Measurements from ENCODE around the gene COMMD3.

COMMD3 gene

GRCh38 chr10:22344249-22344648, 28.1 kb downstream of the COMMD3 start:
- no peak for TF ChIP-seq CTCF (conservative IDR thresholded peaks at IDR 0.05; ENCODE audit: low read depth, low read length)
- no peak for DNase-seq (ENCODE audit: low read depth)
- no peak overlapping the region for H3K4me3 ChIP-seq (ENCODE audit: low read length)

GRCh38 chr10:22344781-22345300, 28.7 kb downstream of the COMMD3 start:
- DNase-seq (ENCODE audit: low read depth) = no peak
- H3K4me3 ChIP-seq (ENCODE audit: low read length) = no peak overlapping the region
- no peak for TF ChIP-seq CTCF (conservative IDR thresholded peaks at IDR 0.05; ENCODE audit: low read depth, low read length)

- no peak for TF ChIP-seq CTCF (conservative IDR thresholded peaks at IDR 0.05; ENCODE audit: low read depth, low read length)
- H3K4me3 ChIP-seq (ENCODE audit: low read length) = no peak within 1 kb of the TSS
- no peak for DNase-seq (ENCODE audit: low read depth)
These were observed 29.3 kb downstream of the COMMD3 start, which contains the start of gene SPAG6 for GRCh38 chr10:22345301-22346095. TSS of gene SPAG6 (plus strand) at chr10:22345496. CDS start at chr10:22345612, 116 bp downstream.

GRCh38 chr10:22346096-22346661, 30.0 kb downstream of the COMMD3 start:
- no peak overlapping the region for H3K4me3 ChIP-seq (ENCODE audit: low read length)
- DNase-seq (ENCODE audit: low read depth) = no peak

GRCh38 chr10:22349755-22350154, 33.6 kb downstream of the COMMD3 start:
- H3K4me3 ChIP-seq (ENCODE audit: low read length) = no peak overlapping the region
- DNase-seq (ENCODE audit: low read depth) = no peak
- TF ChIP-seq CTCF (conservative IDR thresholded peaks at IDR 0.05; ENCODE audit: low read depth, low read length) = no peak

More at GRCh38 chr10:22346096-22346661, 30.0 kb downstream of the COMMD3 start:
- TF ChIP-seq CTCF (conservative IDR thresholded peaks at IDR 0.05; ENCODE audit: low read depth, low read length) = no peak

GRCh38 chr10:22351131-22351703, 35.0 kb downstream of the COMMD3 start:
- TF ChIP-seq CTCF (conservative IDR thresholded peaks at IDR 0.05; ENCODE audit: low read depth, low read length) = no peak
- H3K4me3 ChIP-seq (ENCODE audit: low read length) = no peak overlapping the region
- DNase-seq (ENCODE audit: low read depth) = no peak
